CD4-positive, alpha-beta T cell treated with Interleukin-2 at 100 ng/mL for 4 hours (primary cell): ENCODE data around the gene NLGN2.

Experiments
- DNase-seq: peaks from one replicate; pipeline ENCODE4 v3.0.0-alpha.2; 2020; ENCODE audit warnings: low spot score

The NLGN2 gene

DNA sequence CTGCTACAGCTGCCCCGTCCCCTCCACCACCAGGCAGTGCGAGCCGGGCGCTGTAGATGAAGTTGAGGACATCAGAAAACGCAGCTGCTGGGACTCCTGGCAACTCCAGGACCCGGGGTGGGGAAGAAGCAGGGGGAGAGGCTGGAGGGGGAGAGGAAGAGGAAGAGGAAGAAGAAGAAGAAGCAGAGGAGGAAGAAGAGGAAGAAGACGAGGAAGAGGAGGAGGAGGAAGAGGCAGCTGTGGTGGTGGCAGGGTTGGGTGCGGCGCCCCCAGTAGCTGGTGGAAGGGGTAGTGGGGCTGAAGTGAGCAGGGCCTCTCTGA lies 58.6 kb downstream of the NLGN2 start:
- DNase-seq = no peak

DNA sequence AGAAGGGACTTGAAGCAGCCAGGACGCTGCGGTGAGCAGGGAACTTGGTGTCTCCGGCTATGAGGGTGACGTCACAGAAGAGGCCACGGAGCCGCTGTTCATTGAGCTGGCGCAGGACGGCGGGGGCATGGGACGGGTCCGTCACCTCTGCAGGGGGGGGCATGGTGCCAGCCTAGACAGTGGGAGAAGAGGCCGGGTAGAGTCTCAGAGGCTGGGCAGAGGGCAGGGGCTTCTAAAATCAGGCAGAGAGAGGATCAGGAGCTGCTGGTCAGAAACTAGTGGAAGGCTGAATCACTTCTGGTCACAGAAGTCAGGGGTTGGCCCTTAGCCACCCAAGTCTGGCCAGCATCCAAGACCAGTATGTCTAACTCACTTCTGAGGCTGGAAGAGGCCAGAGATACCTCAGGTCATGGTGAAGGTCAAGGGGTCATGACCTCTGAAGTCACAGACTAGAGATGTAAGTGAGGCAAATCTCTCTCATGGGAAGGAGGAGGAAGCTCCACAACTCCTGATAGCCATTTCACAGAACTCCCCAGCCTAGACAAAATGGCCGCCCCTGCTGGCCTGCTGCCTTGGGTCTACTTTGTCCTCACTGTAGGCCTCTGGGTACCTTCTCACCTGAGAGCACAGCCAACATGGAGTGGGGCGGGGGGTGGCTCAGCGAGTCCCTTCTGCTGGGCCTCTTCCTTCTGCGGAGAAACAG lies 59.1 kb downstream of the NLGN2 start:
- no peak for DNase-seq

DNA sequence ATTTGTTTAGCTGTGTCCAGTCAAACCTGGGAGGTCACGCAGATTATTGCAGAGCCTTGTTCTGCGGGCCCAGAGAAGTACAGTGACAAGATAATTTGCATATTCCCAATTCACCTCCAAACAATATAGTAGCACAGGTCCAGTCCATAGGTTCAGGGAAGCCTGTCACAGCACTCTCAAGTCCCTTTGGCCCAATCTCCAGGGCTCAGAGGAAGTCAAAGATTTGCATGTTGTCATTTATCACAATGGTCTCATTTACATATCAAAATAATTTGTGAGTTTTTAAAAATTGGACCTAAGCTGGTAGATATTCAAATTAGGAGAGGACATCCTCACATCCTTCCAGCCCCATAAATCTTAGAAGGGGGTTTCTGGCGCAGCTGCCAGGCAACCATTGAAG lies 59.9 kb downstream of the NLGN2 start:
- DNase-seq = no peak

DNA sequence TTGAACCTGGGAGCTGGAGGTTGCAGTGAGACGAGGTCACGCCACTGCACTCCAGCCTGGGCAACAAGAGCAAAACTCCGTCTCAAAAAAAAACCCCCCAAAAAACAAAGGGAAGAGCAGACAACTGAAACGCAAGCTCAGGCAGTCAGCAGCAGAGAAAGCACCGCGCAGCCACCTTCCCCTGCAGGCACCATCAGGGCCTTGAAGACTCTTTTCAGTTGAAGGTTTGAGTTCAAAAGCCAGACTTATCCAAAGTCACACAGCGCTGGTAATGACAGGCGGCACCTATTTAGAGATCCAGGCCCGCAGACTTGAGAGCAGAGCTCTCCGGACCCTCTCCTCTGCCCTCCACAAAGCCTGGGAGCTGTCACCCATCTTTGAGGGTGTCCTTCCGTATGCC lies 60.6 kb downstream of the NLGN2 start:
- DNase-seq = no peak

DNA sequence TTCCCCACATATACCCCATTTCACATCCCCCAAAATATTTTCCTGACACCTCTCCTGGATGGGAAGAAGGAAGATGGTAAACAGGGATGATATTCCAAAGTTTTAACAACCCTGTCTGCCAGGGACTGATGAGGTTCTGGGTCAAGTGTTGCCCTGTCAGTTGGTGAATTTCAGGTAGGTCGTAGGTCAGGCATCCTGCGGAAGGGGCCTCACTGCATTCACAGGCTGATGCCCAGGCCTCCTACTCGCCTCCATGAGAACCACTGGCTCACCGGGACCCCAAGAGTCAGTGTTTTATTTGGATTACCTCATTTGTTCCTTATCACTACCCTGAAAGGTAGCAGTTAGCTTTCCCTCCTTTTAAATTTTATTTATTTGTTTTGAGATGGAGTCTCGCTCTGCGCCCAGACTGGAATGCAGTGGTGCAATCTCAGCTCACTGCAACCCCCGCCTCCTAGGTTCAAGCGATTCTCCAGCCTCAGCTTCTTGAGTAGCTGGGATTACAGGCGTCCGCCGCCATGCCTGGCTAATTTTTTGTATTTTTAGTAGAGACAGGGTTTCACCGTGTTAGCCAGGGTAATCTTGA lies 61.3 kb downstream of the NLGN2 start:
- no peak for DNase-seq
